Measurements from ENCODE around the gene PHPT1.

GRCh38 chr9:136829981-136830885 is 19.0 kb upstream of the PHPT1 start:
- no peak for TF ChIP-seq HNF4A (conservative IDR thresholded peaks at IDR 0.05)
- no peak for TF ChIP-seq YY1 (IDR thresholded peaks at IDR 0.05)
- no peak for TF ChIP-seq CTCF (IDR thresholded peaks at IDR 0.05; ENCODE audit: low read depth, low read length, missing input control)
- TF ChIP-seq, protein P1, sequence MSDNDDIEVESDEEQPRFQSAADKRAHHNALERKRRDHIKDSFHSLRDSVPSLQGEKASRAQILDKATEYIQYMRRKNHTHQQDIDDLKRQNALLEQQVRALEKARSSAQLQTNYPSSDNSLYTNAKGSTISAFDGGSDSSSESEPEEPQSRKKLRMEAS (IDR thresholded peaks at IDR 0.05) = no peak
- no peak for TF ChIP-seq GABPA (IDR thresholded peaks at IDR 0.05 in 1 of 2, conservative IDR thresholded peaks at IDR 0.05 in 1 of 2)
